SK-N-MC (cell line): Measurements from ENCODE around the gene LTBP2.
"Not testable (repeated sequence)": the region's sequence is repeated elsewhere in the genome, so short reads cannot be mapped to it uniquely, and the experiment has no call there.

Experiments used
- DNase-seq: peaks from one replicate; pipeline ENCODE4 v3.0.0-alpha.2; 2011; ENCODE audit warnings: low read depth, low spot score
- H3K27ac ChIP-seq: fragments of 200-600 bp; sonication (generic); 2 replicates; pipeline ENCODE4 v1.5.1; 2016; ENCODE audit warnings: mixed run types
- H3K36me3 ChIP-seq: fragments of 200-600 bp; sonication (generic); 2 replicates; pipeline ENCODE4 v1.6.1; 2017; ENCODE audit warnings: antibody characterized with exemption, low read length, mixed read lengths; ENCODE audit not compliant: insufficient read depth
- H3K4me3 ChIP-seq: fragments of 200-600 bp; sonication (generic); 2 replicates; pipeline ENCODE4 v1.5.1; 2016
- H3K9ac ChIP-seq: fragments of 200-600 bp; sonication (generic); 2 replicates; pipeline ENCODE4 v1.8.0; 2017; ENCODE audit warnings: mixed run types, mixed read lengths; ENCODE audit not compliant: insufficient read length
- H3K9me3 ChIP-seq: fragments of 200-600 bp; sonication (generic); 2 replicates; pipeline ENCODE4 v1.6.1; 2017; ENCODE audit warnings: low read depth, mild to moderate bottlenecking, antibody characterized with exemption, low read length, moderate library complexity, mixed read lengths
- EZH2 ChIP-seq: fragments of 200-600 bp; sonication (generic); IDR thresholded peaks from one replicate; pipeline ENCODE4 v1.6.1; 2017; ENCODE audit warnings: antibody characterized with exemption
- FOXP2 ChIP-seq: optimal IDR thresholded peaks from 2 replicates; pipeline ENCODE3; 2011; ENCODE audit warnings: mild to moderate bottlenecking, moderate library complexity; ENCODE audit not compliant: insufficient read depth; ENCODE audit errors: extremely low read length, control extremely low read depth
- POLR2AphosphoS5 ChIP-seq: IDR thresholded peaks from 2 replicates; pipeline ENCODE4 v1.6.1; 2012; ENCODE audit warnings: mild to moderate bottlenecking, low read depth, low read length, borderline replicate concordance

LTBP2 gene

GRCh38 chr14:74543771-74544438 lies 68.1 kb downstream of the LTBP2 start:
- no peak for TF ChIP-seq FOXP2
- no peak for TF ChIP-seq EZH2
- no peak for TF ChIP-seq POLR2AphosphoS5
- H3K9me3 ChIP-seq: no peaks in the 10 kb centered on the region
- H3K9ac ChIP-seq: no peak overlapping the region
- H3K36me3 ChIP-seq: no peaks in the 10 kb centered on the region
- no peak for DNase-seq
- no peak overlapping the region for H3K4me3 ChIP-seq
- H3K27ac ChIP-seq: no peak overlapping the region

DNA sequence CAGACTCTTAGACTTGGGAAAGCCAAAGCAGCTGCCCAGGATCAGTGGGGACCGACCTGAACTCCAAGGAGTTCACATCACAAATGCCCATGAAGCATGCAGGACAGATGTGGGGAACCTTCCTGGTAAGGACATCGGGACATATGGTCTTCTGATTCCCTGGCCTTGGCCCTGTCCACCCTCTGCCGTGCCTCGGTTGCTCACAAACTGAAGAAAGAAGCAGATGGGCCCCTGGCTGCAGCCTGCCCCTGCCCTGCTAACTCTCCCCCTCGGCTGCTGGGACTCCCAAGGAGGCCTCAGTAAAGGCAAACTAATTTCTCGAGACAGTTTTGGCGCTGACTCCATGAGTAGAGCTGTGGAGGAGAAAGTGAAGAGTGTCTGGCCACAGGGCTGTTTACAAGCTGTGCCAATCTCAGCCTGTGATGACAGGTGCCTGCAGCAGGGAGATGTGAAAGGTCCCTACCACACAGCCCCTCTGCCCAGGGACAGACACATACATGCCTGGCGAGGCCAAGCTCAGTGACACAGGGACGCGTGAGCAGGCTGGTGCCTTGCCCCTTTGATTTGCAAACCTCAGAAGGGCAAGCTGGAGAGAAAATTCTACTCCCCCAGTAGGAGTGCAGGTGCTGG lies 69.9 kb downstream of the LTBP2 start:
- H3K9ac ChIP-seq: no peak overlapping the region
- H3K4me3 ChIP-seq: no peak overlapping the region
- TF ChIP-seq FOXP2 (no peak), EZH2 (no peak), POLR2AphosphoS5 (no peak)
- H3K9me3 ChIP-seq: no peaks in the 10 kb centered on the region
- DNase-seq: no peak
- H3K36me3 ChIP-seq: no peaks in the 10 kb centered on the region
- H3K27ac ChIP-seq: no peak overlapping the region

DNA sequence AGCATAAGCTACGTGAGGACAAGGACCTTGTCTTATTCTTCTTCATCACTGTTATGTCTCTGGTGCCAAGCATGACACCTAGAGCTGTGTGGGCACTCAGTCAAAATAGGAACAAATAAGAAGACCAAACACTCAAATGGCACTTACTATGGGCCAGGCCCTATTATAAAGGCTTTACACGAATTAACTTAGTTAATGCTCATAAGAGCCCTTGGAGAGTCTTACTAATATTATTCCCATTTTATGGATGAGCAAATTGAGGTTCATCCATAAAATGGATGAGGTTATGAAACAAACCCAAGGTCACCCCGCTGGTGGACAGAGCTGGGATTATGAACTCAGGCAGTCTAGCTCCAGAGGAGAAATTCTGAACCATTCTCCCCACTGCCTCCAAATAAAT lies 70.8 kb downstream of the LTBP2 start:
- Histone ChIP-seq H3K27ac (no peak overlapping the region), H3K4me3 (no peak overlapping the region), H3K9ac (no peak overlapping the region), H3K9me3 (no peaks in the 10 kb centered on the region), H3K36me3 (no peaks in the 10 kb centered on the region)
- DNase-seq: no peak
- no peak for TF ChIP-seq FOXP2
- TF ChIP-seq POLR2AphosphoS5: no peak
- no peak for TF ChIP-seq EZH2

DNA sequence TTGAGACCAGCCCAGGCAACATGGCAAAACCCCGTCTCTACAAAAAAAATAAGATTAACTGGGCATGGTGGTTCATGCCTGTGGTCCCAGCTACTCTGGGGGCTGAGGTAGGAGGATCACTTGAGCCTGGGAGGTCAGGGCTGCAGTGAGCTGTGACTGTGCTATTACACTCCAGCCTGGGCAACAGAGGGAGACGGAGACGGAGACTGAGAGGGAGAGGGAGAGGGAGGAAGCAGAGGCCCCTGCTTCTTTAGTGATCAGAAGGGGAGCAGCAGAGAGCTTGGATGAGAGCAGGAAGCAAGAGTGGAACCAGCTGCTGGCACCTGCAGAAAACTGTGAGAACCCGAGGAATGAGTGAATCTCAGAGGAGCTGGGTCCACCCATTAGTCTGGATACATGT lies 72.5 kb downstream of the LTBP2 start:
- H3K27ac ChIP-seq: no peak overlapping the region

GRCh38 chr14:74538411-74539391 lies 73.3 kb downstream of the LTBP2 start:
- no peaks in the 10 kb centered on the region for H3K9me3 ChIP-seq
- H3K36me3 ChIP-seq: no peaks in the 10 kb centered on the region
- no peak overlapping the region for H3K9ac ChIP-seq
- no peak overlapping the region for H3K27ac ChIP-seq
- DNase-seq: no peak
- TF ChIP-seq EZH2 (no peak), FOXP2 (no peak), POLR2AphosphoS5 (no peak)
- H3K4me3 ChIP-seq: no peak overlapping the region

More for the DNA sequence above, 72.5 kb downstream of the LTBP2 start:
- no peaks in the 10 kb centered on the region for H3K9me3 ChIP-seq
- no peak overlapping the region for H3K4me3 ChIP-seq
- TF ChIP-seq POLR2AphosphoS5: no peak
- TF ChIP-seq FOXP2: no peak
- TF ChIP-seq EZH2: no peak
- H3K9ac ChIP-seq: no peak overlapping the region
- H3K36me3 ChIP-seq: no peaks in the 10 kb centered on the region
- DNase-seq: no peak

DNA sequence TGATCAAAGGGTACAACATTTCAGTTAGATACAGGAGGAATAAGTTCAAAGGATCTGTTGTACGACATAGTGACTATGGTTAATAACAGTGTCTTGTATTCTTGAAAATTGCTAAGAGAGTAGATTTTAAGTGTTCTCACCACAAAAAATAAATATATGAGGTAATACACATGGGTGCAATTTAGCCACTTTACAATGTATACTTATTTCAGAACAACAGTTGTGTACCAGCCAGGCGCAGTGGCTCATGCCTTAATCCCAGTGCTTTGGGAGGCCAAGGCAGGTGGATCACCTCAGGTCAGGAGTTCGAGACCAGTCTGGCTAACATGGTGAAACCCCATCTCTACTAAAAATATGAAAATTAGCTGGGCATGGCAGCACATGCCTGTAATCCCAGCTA lies 75.7 kb downstream of the LTBP2 start:
- H3K9me3 ChIP-seq, H3K36me3 ChIP-seq, DNase-seq, H3K4me3 ChIP-seq, H3K27ac ChIP-seq, H3K9ac ChIP-seq: not testable (repeated sequence)

DNA sequence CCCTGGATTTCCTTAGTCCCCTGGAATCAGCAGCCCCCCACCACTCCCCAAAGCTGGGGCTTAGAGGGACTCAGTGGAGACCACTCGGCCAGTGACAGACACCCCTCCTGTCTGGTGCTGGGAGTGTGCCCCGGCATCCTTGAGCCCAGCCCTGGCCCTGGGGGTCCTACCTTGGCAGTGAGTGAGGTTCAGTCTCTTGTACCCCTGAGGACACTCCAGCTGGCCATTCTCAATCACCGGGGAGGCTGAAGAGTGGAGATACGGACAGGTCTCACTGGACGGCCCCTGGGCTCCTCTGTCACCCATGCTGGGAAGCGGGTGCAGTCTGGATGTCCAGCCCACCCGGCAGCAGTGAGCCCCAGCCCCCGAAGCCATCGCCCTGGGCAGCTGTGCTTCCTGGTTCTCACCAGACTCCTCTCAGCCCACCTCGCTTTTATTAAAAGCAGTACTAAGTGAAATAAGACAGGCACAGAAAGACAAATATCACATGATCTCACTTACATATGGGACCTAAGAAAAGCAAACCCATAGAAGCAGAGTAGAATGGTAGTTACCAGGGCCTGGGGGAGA lies 76.2 kb downstream of the LTBP2 start:
- Histone ChIP-seq H3K27ac (no peak overlapping the region), H3K36me3 (no peaks in the 10 kb centered on the region), H3K9me3 (no peaks in the 10 kb centered on the region), H3K4me3 (no peak overlapping the region), H3K9ac (no peak overlapping the region)
- DNase-seq: no peak
- TF ChIP-seq FOXP2 (no peak), EZH2 (no peak), POLR2AphosphoS5 (no peak)

DNA sequence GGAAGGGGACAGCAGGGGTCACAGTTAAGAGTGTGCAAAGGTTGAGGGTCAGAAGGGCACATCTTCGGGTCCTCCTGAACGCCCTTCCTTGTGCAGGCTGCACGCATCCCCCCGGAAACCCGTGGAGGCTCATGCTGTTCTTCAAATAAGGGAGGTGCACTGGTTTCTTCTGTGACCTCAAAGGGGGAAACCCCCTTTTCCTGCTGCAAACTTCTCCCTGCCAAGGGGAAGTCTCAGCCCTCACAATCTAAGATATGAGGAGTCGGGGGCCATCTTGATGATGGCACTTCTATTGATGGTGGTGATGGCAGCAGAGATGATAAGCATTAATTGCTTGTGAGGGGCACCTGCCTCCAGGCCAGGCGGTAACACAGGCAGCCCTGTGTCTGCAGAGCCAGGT lies 78.5 kb downstream of the LTBP2 start:
- no peak for DNase-seq
- no peak for TF ChIP-seq FOXP2
- no peak for TF ChIP-seq EZH2
- TF ChIP-seq POLR2AphosphoS5: no peak
- no peaks in the 10 kb centered on the region for H3K36me3 ChIP-seq
- no peak overlapping the region for H3K4me3 ChIP-seq
- no peaks in the 10 kb centered on the region for H3K9me3 ChIP-seq
- H3K9ac ChIP-seq: no peak overlapping the region
- H3K27ac ChIP-seq: no peak overlapping the region
